ENCODE measurements around the gene RNF44.

DNA sequence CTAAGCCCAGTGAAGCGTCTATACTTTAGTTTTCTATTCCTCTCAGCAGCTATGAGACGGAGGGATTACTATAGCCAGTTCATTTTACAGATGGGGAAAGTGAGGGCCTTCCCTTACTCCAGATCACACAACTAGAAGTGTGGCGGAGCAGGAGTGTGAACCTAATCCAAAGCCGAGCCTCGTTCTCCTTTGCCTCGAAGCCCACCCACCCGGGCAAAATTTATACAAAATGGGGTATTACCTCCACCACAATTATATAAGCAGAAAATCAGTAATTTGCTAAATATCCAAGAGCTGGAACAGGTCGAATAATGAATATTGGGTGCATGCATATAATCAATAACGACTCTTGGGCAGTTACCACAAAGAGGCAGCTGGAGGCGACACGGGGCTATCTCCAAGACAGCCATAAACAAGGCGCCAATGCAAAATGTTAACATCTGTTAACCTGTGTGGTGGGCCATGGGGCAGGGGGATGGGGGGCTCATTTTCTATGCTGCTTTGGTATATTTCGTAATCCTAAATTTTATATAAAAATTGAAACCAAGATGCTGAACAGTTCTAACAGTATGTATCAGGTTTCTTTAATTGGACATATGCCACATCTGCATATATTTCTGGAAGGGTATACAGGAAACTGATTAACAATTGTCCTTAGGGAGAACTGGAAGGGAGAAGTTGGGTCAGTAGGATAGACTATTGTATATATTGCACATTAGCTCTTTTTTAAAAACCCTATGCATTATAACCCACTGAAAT lies 1.2 kb upstream of the RNF44 start:
- no peak for TF ChIP-seq POLR2A (IDR thresholded peaks at IDR 0.05; ENCODE audit: low read depth, low read length)
- no peak for TF ChIP-seq RAD21 (IDR thresholded peaks at IDR 0.05; ENCODE audit: low read length)
- TF ChIP-seq CTCF (conservative IDR thresholded peaks at IDR 0.05; ENCODE audit: low read depth, low read length), result no peak
- TF ChIP-seq, protein P1, sequence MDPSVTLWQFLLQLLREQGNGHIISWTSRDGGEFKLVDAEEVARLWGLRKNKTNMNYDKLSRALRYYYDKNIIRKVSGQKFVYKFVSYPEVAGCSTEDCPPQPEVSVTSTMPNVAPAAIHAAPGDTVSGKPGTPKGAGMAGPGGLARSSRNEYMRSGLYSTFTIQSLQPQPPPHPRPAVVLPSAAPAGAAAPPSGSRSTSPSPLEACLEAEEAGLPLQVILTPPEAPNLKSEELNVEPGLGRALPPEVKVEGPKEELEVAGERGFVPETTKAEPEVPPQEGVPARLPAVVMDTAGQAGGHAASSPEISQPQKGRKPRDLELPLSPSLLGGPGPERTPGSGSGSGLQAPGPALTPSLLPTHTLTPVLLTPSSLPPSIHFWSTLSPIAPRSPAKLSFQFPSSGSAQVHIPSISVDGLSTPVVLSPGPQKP (IDR thresholded peaks at IDR 0.05; ENCODE audit: borderline replicate concordance, low read depth, low read length), result no peak
- TF ChIP-seq CEBPB (IDR thresholded peaks at IDR 0.05; ENCODE audit: low read depth, low read length), result peak; percentile 53; the same call in 1 of the 2 replicates
- no peak for TF ChIP-seq FOS (IDR thresholded peaks at IDR 0.05; ENCODE audit: low read depth, low read length)
- TF ChIP-seq MAFK (IDR thresholded peaks at IDR 0.05; ENCODE audit: low read depth, low read length), result no peak

Data from IMR-90 (cell line).